Astrocyte (in vitro differentiated cells and primary cell): ENCODE results near the gene TGDS. TPM values are rescaled to one million over a fixed set of nuclear protein-coding genes. Genes with fewer than 3 reads are reported as not detected.
A peak's percentile ranks its signal among the peaks of the same experiment; 100 is the strongest.

Source experiments
- DNase-seq: peaks from one replicate; pipeline ENCODE4 v3.0.0-alpha.2; 2010; ENCODE audit warnings: low read depth
- FAIRE-seq: peaks from 2 replicates; lab custom pipeline; 2011; peaks lifted over from hg19 to GRCh38; lab: Jason Lieb, UNC
- H2AFZ ChIP-seq: 2 replicates; pipeline ENCODE4 v1.6.0; 2012; ENCODE audit warnings: low read depth, low read length, inconsistent platforms
- H3K27ac ChIP-seq: 2 replicates; pipeline ENCODE4 v1.5.1; 2011; ENCODE audit warnings: low read depth, low read length, inconsistent platforms
- H3K27me3 ChIP-seq: 2 replicates; pipeline ENCODE4 v1.6.0; 2011; ENCODE audit warnings: low read length, inconsistent platforms; ENCODE audit not compliant: insufficient read depth
- H3K36me3 ChIP-seq: 2 replicates; pipeline ENCODE4 v1.5.1; 2011; ENCODE audit warnings: low read length, inconsistent platforms; ENCODE audit not compliant: insufficient read depth
- H3K4me1 ChIP-seq: 2 replicates; pipeline ENCODE4 v1.5.1; 2011; ENCODE audit warnings: low read length, inconsistent platforms; ENCODE audit not compliant: insufficient read depth
- H3K4me2 ChIP-seq: 2 replicates; pipeline ENCODE4 v1.6.0; 2012; ENCODE audit warnings: low read length, inconsistent platforms
- H3K4me3 ChIP-seq: 2 replicates; pipeline ENCODE4 v1.5.1; 2011; ENCODE audit warnings: low read depth, mild to moderate bottlenecking, low read length, inconsistent platforms; ENCODE audit not compliant: insufficient read depth
- H3K79me2 ChIP-seq: 2 replicates; pipeline ENCODE4 v1.6.0; 2012; ENCODE audit warnings: mild to moderate bottlenecking, low read length, inconsistent platforms; ENCODE audit not compliant: insufficient read depth
- H3K9ac ChIP-seq: 2 replicates; pipeline ENCODE4 v1.6.0; 2012; ENCODE audit warnings: mild to moderate bottlenecking, low read length, inconsistent platforms
- H3K9me3 ChIP-seq: 2 replicates; pipeline ENCODE4 v1.5.1; 2012; ENCODE audit warnings: low read depth, mild to moderate bottlenecking, low read length, inconsistent platforms; ENCODE audit not compliant: insufficient read depth
- H4K20me1 ChIP-seq: 2 replicates; pipeline ENCODE4 v1.6.0; 2012; ENCODE audit warnings: low read length, inconsistent platforms; ENCODE audit not compliant: insufficient read depth
- H3K27ac Mint-ChIP-seq: one replicate; pipeline ENCODE4 v1.8.0; 2021; ENCODE audit warnings: mild to moderate bottlenecking, mixed read lengths; ENCODE audit not compliant: unreplicated experiment
- H3K27me3 Mint-ChIP-seq: one replicate; pipeline ENCODE4 v1.8.0; 2021; ENCODE audit warnings: low read depth, mixed read lengths; ENCODE audit not compliant: unreplicated experiment
- H3K36me3 Mint-ChIP-seq: one replicate; pipeline ENCODE4 v1.8.0; 2021; ENCODE audit warnings: low read depth, mixed read lengths; ENCODE audit not compliant: unreplicated experiment
- H3K4me1 Mint-ChIP-seq: one replicate; pipeline ENCODE4 v1.8.0; 2021; ENCODE audit warnings: low read depth, mixed read lengths; ENCODE audit not compliant: unreplicated experiment
- H3K4me3 Mint-ChIP-seq: one replicate; pipeline ENCODE4 v1.8.0; 2021; ENCODE audit warnings: mild to moderate bottlenecking, moderate library complexity, mixed read lengths; ENCODE audit not compliant: unreplicated experiment
- H3K9me3 Mint-ChIP-seq: one replicate; pipeline ENCODE4 v1.8.0; 2021; ENCODE audit warnings: mild to moderate bottlenecking, mixed read lengths; ENCODE audit not compliant: unreplicated experiment
- CTCF ChIP-seq: IDR thresholded peaks from 2 replicates; pipeline ENCODE4 v1.5.1; 2011; ENCODE audit warnings: low read depth, mild to moderate bottlenecking, inconsistent platforms, low read length, moderate library complexity; ENCODE audit not compliant: insufficient read depth
- EZH2 ChIP-seq: IDR thresholded peaks from 2 replicates; pipeline ENCODE4 v1.6.1; 2012; ENCODE audit warnings: mild to moderate bottlenecking, low read length, inconsistent platforms; ENCODE audit not compliant: insufficient read depth
- total RNA-seq: library from RNA; stranded (reverse); gene quantifications from 2 replicates; pipeline ENCODE4 v1.2.1, GENCODE V29; 2021

The TGDS gene
- total RNA-seq, 1 donor from 2014 or later: 11.7 TPM

DNA sequence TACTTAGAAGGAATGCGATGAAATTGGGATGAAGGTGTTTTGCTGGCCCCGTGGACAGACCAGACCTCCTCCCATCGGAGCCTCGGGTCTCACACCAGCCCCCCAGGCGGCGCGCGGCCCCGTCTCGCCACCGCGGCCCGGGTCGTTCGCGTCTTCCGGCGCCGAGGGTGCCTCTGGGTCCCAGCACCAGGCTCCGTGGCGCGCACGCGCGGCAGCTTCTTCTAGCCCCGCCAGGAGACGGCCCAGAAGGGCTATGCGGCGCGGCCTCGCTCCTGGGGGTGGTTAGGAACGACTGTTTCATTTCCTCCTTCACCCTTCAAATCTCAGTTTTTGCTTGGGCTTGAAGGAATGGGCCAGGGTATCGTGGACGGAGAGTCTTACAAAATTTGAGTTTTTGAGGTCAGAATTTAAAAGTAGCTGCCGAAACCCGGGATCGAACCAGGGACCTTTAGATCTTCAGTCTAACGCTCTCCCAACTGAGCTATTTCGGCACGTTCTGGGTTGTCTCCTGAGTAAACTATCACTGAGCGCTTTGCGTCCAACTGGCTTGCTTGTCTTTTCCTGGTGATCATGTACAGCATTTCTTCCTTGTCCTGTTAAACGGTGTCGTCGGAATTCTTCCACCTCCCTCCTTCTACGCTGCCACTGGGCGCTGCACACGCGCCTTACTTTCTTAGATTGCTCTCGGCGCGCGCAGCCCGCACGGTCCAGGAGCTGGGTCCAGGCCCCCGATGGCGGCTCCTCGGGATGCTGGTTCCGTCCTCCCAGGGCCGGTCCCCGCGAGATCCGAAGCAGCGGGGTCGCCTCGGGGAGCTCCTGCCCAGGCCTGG, 46.5 kb downstream of the TGDS start:
- Mint-ChIP-seq H3K4me3 (peak overlapping the region; percentile 97), H3K36me3 (no peaks in the 10 kb centered on the region), H3K27ac (peak overlapping the region; percentile 97), H3K9me3 (peaks cover 4% of the 10 kb centered on the region), H3K4me1 (peaks cover 8% of the 10 kb centered on the region), H3K27me3 (no peaks in the 10 kb centered on the region)
- no peaks in the 10 kb centered on the region for H4K20me1 ChIP-seq
- H3K36me3 ChIP-seq: no peaks in the 10 kb centered on the region
- H3K4me2 ChIP-seq: peak overlapping the region; percentile 91
- H3K4me3 ChIP-seq: peak overlapping the region; percentile 84
- H3K79me2 ChIP-seq: no peaks in the 10 kb centered on the region
- H2AFZ ChIP-seq: peak overlapping the region; percentile 99
- H3K9me3 ChIP-seq: no peaks in the 10 kb centered on the region
- no peak for TF ChIP-seq CTCF
- TF ChIP-seq EZH2: no peak
- FAIRE-seq (peak; percentile 86), DNase-seq (peak; percentile 92)
- peaks cover 10% of the 10 kb centered on the region for H3K4me1 ChIP-seq
- peak overlapping the region; percentile 88 for H3K9ac ChIP-seq
- H3K27me3 ChIP-seq: no peaks in the 10 kb centered on the region
- H3K27ac ChIP-seq: peak overlapping the region; percentile 76

DNA sequence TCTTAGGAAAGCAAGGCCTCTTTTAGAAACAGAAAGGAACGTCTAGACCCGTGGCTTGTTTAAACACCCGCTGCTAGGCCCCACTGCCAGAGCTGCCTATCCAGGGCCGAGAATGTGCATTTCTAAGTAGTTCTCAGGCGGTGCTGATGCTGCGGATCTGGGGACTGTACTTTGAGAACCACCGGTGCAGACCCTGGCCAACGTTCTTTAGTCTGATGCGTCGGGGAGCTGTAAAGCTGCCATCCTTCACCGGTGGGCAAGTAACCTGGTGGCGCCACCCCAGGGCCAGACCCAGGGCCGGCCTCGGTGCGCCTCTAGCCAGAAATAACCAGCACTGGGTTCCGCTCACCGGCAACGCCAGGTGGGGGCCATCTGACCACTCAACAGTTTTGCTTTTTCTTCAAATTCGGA, 47.1 kb downstream of the TGDS start:
- Histone ChIP-seq H3K79me2 (no peaks in the 10 kb centered on the region), H3K4me1 (peaks cover 10% of the 10 kb centered on the region), H3K9me3 (no peaks in the 10 kb centered on the region), H3K27ac (peak overlapping the region; percentile 76), H3K4me2 (peak overlapping the region; percentile 91), H3K9ac (peak overlapping the region; percentile 88), H4K20me1 (no peaks in the 10 kb centered on the region), H3K36me3 (no peaks in the 10 kb centered on the region), H3K4me3 (peak overlapping the region; percentile 84), H2AFZ (peak overlapping the region; percentile 87), H3K27me3 (no peaks in the 10 kb centered on the region)
- peaks cover 8% of the 10 kb centered on the region for H3K4me1 Mint-ChIP-seq
- H3K9me3 Mint-ChIP-seq: peaks cover 4% of the 10 kb centered on the region
- FAIRE-seq (no peak), DNase-seq (peak; percentile 27)
- H3K27me3 Mint-ChIP-seq: no peaks in the 10 kb centered on the region
- TF ChIP-seq CTCF: no peak
- no peak for TF ChIP-seq EZH2
- H3K27ac Mint-ChIP-seq: peak overlapping the region; percentile 88
- no peaks in the 10 kb centered on the region for H3K36me3 Mint-ChIP-seq
- H3K4me3 Mint-ChIP-seq: peak overlapping the region; percentile 88

DNA sequence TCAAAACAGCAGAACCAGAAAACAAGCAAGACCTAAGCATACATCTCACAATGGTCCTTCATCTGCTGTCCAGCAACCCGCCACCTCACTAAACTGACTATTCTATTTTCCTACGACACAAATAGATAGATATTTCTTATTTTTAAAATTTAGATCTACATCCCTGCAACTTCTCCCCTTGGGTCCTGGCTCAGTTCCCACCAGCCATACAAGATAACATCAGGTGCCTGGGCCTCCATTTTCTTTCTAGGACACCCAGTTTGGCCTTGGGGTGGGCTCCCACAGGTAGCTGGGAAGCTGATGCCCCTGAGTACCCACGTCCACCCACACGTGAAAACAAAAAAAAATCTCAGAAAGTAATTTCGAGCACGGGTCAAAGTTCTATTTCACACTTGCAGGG, 47.6 kb downstream of the TGDS start:
- FAIRE-seq: no peak
- TF ChIP-seq EZH2: no peak
- TF ChIP-seq CTCF: no peak
- H3K36me3 ChIP-seq: no peaks in the 10 kb centered on the region
- no peaks in the 10 kb centered on the region for H3K27me3 ChIP-seq
- Mint-ChIP-seq H3K9me3 (peaks cover 4% of the 10 kb centered on the region), H3K4me3 (peak overlapping the region; percentile 88), H3K36me3 (no peaks in the 10 kb centered on the region), H3K4me1 (peaks cover 8% of the 10 kb centered on the region), H3K27me3 (no peaks in the 10 kb centered on the region), H3K27ac (peak overlapping the region; percentile 88)
- H3K9me3 ChIP-seq: no peaks in the 10 kb centered on the region
- peak overlapping the region; percentile 84 for H3K4me3 ChIP-seq
- H3K4me1 ChIP-seq: peaks cover 10% of the 10 kb centered on the region
- no peaks in the 10 kb centered on the region for H3K79me2 ChIP-seq
- H3K9ac ChIP-seq: peak overlapping the region; percentile 88
- H3K27ac ChIP-seq: peak overlapping the region; percentile 76
- DNase-seq: no peak
- H3K4me2 ChIP-seq: peak overlapping the region; percentile 91
- H4K20me1 ChIP-seq: no peaks in the 10 kb centered on the region
- H2AFZ ChIP-seq: peak overlapping the region; percentile 87
